AG04450 (cell line): ENCODE data around the gene EN1. TPM values are rescaled to one million over a fixed set of nuclear protein-coding genes. Genes with fewer than 3 reads are reported as not detected.

Source experiments
- CTCF ChIA-PET: fragments of 300-600, 350-600 bp; formaldehyde crosslinking; extraction: SDS; loops from one replicate; lab custom pipeline; 2022; ENCODE audit warnings: antibody characterized with exemption, inconsistent platforms; lab: Charles Lee
- POLR2A ChIA-PET: fragments of 350-600 bp; formaldehyde crosslinking; extraction: SDS; loops from one replicate; lab custom pipeline; 2021; ENCODE audit warnings: antibody characterized with exemption, inconsistent platforms; lab: Yijun Ruan, JAX
- DNase-seq: peaks from one replicate; pipeline ENCODE4 v3.0.0-alpha.2; 2011; ENCODE audit warnings: low read depth, low spot score
- H3K27ac ChIP-seq: one replicate; pipeline ENCODE4 v1.5.1; 2012; ENCODE audit warnings: low read depth, low read length, control low read depth
- H3K27me3 ChIP-seq: one replicate; pipeline ENCODE4 v1.6.0; 2012; ENCODE audit warnings: low read length; ENCODE audit not compliant: control insufficient read depth, insufficient read depth
- H3K4me3 ChIP-seq: 2 replicates; pipeline ENCODE4 v1.5.1; 2011; ENCODE audit warnings: mild to moderate bottlenecking, low read depth, low read length, control low read depth
- H3K9me3 ChIP-seq: 2 replicates; pipeline ENCODE4 v1.5.1; 2012; ENCODE audit warnings: low read length; ENCODE audit not compliant: control insufficient read depth, insufficient read depth
- polyA plus RNA-seq: library from polyadenylated mRNA; depleted of rRNA; stranded (reverse); fragments of >200 nt; gene quantifications from 2 replicates; pipeline ENCODE4 v1.2.3, GENCODE V29; 2011
- TF ChIP-seq, protein P1 (sequence below): IDR thresholded peaks from 2 replicates; pipeline ENCODE4 v1.5.1; 2011; ENCODE audit warnings: low read depth, low read length, control low read depth, inconsistent platforms

Gene EN1
- polyA plus RNA-seq, 1 experiment = not detected

DNA sequence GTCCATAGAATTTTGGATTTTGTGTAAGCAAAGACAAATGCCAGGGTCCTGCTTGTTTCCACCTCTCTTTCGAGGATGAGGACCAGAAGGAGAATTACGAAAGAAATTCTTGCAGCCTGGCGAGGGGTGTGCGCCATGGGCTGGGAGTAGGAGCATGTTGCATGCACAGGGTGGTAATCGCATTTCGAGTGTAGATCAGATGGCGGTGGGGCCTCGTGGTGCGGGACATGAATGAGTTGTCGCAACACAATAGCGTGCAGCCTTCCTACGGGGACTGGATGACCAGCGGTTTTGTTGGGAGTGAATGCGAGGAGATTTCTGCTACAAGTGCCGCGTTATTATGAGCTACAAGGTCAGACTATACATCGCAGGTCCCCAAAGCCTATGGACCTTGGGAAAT is 4.2 kb upstream of the EN1 start:
- POLR2A ChIA-PET = no interaction called here
- DNase-seq = no peak
- TF ChIP-seq, protein P1, sequence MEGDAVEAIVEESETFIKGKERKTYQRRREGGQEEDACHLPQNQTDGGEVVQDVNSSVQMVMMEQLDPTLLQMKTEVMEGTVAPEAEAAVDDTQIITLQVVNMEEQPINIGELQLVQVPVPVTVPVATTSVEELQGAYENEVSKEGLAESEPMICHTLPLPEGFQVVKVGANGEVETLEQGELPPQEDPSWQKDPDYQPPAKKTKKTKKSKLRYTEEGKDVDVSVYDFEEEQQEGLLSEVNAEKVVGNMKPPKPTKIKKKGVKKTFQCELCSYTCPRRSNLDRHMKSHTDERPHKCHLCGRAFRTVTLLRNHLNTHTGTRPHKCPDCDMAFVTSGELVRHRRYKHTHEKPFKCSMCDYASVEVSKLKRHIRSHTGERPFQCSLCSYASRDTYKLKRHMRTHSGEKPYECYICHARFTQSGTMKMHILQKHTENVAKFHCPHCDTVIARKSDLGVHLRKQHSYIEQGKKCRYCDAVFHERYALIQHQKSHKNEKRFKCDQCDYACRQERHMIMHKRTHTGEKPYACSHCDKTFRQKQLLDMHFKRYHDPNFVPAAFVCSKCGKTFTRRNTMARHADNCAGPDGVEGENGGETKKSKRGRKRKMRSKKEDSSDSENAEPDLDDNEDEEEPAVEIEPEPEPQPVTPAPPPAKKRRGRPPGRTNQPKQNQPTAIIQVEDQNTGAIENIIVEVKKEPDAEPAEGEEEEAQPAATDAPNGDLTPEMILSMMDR = no peak
- Histone ChIP-seq H3K27me3 (peaks cover 89% of the 10 kb centered on the region), H3K4me3 (no peak overlapping the region), H3K27ac (no peak overlapping the region), H3K9me3 (peaks cover 12% of the 10 kb centered on the region; the same call in 1 of the 2 replicates)
- CTCF ChIA-PET = interaction anchor here (0.6 to 1.4 kb wide), 2 partner anchors 535 to 630 kb away, joined by 3 to 6 read pairs; no protein-coding TSS in a partner anchor

DNA sequence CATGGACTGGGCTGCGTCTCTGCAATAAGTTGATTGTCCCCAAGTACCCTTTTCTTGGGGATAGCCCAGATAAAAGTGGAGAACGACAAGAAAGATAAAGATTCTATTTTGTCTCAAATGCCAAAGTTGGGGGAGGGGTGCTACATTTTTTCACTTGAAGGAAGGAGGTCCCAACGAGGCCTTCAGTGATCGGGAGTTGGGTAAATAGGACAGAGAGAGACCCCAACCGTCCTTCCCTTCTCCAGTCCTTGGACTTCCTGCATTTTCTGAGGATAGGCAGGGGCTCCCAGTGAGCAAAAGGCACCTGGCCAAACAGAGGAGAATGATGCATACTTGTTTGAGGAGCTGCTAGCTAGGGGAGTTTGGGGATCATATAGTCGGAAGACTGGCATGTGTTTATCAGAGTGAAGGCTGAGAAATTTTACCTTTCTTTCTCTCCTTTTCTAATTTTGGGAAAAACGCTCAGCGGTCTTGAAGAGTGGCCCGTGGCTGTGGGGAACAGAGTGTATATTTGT is 3.5 kb upstream of the EN1 start:
- Histone ChIP-seq H3K9me3 (peaks cover 12% of the 10 kb centered on the region; the same call in 1 of the 2 replicates), H3K27me3 (peaks cover 88% of the 10 kb centered on the region), H3K4me3 (no peak overlapping the region), H3K27ac (no peak overlapping the region)
- ChIA-PET CTCF (no interaction called here), POLR2A (no interaction called here)
- DNase-seq = no peak
- TF ChIP-seq, protein P1 = no peak

DNA sequence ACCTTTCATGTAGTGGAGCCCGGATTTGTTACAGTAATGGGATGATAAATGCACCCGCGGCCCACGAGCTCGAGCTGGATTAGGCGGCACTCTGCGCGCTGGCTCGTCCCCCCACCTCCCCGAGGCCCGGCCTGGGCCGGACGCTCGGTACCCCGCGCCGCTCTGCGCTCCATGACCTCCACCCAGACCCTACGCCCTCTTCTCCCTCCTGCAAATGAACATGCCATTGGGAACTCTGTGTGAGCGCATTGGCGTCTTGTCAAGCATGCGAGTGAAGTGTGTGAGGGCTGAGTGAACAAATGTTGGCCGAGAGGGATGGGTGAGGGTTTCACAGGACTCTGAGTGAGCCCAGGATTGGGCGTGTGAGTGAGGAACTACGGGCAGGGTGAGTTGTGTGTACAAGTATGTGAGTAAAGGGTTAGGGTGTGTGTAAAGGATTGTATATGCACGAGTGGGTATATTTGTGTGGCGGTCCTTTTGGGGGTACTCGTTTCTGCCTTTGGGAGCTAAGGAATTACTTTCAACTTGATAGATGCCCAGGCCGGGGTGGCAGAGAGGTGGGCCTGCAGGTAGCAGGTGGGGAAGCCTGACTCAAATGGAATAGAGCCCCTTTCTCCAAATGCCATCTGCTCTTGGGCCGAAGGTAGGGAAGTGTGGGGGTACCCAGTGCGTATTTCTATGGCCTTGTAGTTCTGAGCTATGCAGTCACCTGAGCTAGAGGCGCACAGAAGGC is 2.9 kb upstream of the EN1 start:
- no peak for DNase-seq
- Histone ChIP-seq H3K27me3 (peaks cover 90% of the 10 kb centered on the region), H3K9me3 (peaks cover 9% of the 10 kb centered on the region; the same call in 1 of the 2 replicates), H3K4me3 (no peak overlapping the region), H3K27ac (no peak overlapping the region)
- TF ChIP-seq, protein P1 = no peak
- CTCF ChIA-PET = no interaction called here
- POLR2A ChIA-PET = no interaction called here

DNA sequence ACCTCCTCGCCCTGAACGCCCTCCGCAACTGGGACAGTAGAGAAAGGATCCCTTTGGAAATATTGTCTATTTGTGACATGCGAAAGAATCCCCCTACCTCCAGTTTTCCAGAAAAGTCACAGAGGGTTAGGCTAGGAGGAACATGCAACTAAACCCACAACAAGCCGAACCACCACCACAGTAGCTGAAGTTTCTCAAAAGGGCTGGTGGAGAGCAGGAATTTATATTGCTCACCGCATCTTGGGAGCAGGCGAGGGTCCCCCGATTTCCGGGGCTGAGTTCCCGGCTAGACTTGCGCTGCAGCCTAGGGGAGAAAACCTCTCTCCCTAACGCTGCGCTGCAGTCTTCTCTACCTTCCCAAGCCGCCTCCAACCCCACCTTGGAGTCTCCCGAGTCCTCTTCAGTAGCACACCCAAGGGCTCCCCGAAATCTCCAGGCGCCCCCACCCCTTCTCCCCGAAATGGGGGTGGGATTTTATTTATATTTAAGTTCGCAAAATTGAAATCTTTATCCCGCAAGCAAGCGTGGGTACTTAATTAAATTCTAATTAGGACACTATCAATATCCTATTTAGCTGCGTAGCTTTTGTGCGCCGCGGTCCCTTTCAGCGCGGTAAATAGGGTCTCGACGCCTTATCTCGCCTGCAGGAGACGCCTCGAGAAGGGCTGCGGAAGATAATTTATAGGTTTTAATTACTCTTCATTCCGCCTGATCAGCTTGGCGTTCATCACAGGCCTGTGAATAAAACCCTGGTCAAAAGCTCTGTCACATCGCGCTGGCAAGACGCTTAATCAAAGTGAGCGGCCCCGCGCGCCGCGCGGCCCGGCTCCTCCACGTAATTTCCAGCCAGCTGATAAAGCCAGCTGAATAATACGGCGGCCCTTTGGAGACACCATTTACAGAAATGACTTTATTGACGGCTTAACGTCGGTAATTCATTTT is 2.0 kb upstream of the EN1 start:
- Histone ChIP-seq H3K27me3 (peaks cover 90% of the 10 kb centered on the region), H3K9me3 (peaks cover 8% of the 10 kb centered on the region; the same call in 1 of the 2 replicates), H3K27ac (no peak overlapping the region), H3K4me3 (no peak overlapping the region)
- TF ChIP-seq, protein P1 = no peak
- DNase-seq = no peak
- ChIA-PET CTCF (interaction anchor here (1.3 kb wide), 1 partner anchor 357 kb away, joined by 5 read pairs; no protein-coding TSS in a partner anchor), POLR2A (no interaction called here)
